RPMI8226 (cell line): ENCODE data around the gene BEND5.

Source experiments
- DNase-seq: peaks from one replicate; pipeline ENCODE4 v3.0.0-alpha.2; 2015

BEND5 gene, protein sequence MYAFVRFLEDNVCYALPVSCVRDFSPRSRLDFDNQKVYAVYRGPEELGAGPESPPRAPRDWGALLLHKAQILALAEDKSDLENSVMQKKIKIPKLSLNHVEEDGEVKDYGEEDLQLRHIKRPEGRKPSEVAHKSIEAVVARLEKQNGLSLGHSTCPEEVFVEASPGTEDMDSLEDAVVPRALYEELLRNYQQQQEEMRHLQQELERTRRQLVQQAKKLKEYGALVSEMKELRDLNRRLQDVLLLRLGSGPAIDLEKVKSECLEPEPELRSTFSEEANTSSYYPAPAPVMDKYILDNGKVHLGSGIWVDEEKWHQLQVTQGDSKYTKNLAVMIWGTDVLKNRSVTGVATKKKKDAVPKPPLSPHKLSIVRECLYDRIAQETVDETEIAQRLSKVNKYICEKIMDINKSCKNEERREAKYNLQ

GRCh38 chr1:48776393-48777218 is at the start of gene BEND5:
Gene BEND5 (minus strand): TSS chr1:48776891. CDS start chr1:48776831, 60 bp downstream.
- no peak for DNase-seq

DNA sequence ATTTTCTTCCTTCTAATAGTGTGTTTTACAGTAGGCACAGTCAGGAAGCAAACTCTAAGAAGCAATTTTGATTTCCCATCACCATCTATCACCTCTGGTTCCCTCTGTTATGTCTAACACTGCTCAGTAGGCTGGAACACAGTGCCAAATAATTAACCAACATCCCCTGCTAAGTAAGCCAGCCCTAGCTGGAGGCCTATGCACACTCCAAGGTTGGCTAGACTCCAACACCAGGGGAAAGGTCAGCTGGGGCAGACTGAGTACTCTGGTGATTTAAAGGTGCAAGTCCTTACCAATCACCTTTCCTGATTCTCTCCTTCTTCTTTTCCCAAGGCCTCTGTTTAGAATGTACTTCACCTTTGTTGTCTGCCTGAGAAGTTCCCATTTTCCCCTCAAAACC is 46.5 kb upstream of the BEND5 start:
- DNase-seq: no peak

- no peak for DNase-seq
Measured at GRCh38 chr1:48820491-48820890, 43.8 kb upstream of the BEND5 start.

- DNase-seq: peak; percentile 55
Measured at GRCh38 chr1:48817505-48818114, 40.9 kb upstream of the BEND5 start.

DNA sequence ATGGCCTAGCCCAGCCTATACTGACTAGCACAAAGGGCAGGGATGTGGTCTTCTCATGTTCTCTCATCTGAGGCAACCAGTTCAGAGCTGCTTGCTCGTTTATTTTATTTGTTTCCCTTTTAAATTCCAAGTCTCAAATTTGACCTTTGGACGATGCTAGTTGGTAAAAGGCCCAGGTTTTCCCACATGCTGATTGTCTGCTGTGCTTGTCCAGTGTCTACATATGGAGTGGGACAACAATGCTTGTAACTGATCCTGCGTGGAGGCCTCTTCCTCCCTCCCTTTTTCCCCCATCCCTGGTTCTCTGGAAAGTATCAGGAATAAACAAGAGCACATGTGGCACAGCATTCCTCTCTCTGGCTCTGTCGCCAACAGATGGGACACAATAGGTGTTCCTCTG is 34.0 kb upstream of the BEND5 start:
- DNase-seq: no peak

- DNase-seq: no peak
Measured at GRCh38 chr1:48808496-48808895, 31.8 kb upstream of the BEND5 start.

DNA sequence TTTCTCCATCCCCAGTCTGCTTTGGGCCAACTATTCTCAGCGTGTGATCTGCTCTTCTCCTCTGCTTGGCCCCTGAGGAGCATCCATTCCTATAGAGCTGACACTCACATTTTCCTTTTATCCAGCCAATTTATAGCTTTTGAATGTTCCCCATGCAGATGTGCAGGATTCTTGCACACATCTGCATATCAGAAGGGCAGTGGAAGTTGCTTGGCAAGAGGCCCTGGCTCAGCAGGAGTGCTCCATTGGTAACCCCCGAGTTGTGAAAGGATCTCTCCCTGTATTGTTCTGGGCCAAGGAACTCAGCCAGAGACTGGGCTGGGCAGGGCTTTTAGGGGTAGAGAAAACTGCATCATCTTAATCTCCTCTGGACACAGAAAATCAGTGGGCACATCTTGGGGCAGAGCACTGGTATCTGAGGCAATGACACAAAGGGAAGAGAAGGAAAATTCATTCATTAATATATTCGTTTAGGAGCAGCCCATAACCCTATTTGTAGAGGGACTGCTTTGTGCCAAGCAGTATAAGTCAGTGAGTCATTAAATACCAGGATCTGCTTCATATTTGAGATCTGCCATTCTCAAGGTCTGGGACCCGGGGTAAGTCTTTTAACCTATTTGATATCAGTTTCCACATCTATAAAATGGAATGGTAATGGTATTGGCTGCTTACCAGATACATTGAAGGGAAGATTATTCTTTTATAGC is 31.0 kb upstream of the BEND5 start:
- DNase-seq: no peak

DNA sequence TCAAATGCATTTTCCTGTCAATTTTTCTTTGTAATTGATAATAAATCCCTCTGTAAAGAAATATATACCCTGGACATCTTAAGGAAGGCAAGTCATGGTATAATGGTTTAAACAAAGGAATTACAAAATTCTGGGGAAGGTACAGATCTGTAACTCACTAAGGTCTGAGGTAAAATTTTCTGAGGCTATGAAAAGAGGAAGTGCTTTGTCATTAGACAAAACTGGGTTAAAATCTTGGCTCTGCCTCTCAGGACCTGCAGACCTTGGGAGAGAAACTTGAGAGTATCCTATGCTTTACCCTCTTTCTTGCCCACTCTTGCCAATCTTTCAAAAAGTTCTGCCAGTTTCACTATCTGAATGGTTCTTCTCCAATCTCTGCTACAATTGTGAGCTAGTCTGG is 26.8 kb upstream of the BEND5 start:
- no peak for DNase-seq

- DNase-seq: no peak
Measured at GRCh38 chr1:48794816-48795215, 18.1 kb upstream of the BEND5 start.

- DNase-seq: no peak
Measured at GRCh38 chr1:48793863-48794262, 17.2 kb upstream of the BEND5 start.

DNA sequence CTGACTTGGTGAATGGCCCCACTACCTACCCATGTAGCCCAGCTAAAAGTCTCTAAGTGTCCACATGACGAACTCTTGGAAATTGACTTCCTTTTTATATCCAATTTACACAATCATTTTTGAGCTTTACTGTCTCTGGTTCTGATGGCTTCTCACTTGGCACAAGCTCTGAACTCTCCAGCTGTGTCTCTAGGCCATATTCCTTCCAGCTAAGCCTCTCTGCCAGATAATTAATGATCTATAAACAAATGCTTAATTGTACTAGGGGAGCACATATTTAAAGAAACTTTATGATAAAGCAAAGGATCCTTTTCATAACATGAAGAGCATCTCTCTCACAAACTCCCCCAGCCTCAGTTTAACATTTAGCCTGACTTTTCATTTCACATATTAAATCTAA is 16.3 kb upstream of the BEND5 start:
- no peak for DNase-seq

- DNase-seq: no peak
Measured at GRCh38 chr1:48790397-48790796, 13.7 kb upstream of the BEND5 start.

- no peak for DNase-seq
Measured at GRCh38 chr1:48789903-48790302, 13.2 kb upstream of the BEND5 start.

DNA sequence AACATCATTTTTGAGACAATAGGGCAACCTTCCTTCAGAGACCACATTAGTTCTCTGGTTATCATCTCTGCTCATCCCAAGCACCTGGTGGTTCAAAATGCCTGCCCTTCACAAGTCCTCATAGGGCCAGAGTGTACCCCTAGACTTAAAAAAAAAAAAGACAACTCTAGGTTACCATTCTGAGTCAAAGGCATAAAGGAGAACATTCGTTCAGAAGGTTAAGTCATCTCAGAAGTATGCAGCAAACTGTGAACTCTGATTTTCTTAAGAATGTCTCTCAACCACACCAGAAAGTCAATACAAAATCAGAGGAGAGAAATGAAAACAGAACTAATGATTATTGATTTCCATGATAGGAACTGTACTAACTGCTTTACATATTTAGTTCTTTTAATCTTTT is 9.2 kb upstream of the BEND5 start:
- no peak for DNase-seq

- no peak for DNase-seq
Measured at GRCh38 chr1:48784301-48784700, 7.6 kb upstream of the BEND5 start.

DNA sequence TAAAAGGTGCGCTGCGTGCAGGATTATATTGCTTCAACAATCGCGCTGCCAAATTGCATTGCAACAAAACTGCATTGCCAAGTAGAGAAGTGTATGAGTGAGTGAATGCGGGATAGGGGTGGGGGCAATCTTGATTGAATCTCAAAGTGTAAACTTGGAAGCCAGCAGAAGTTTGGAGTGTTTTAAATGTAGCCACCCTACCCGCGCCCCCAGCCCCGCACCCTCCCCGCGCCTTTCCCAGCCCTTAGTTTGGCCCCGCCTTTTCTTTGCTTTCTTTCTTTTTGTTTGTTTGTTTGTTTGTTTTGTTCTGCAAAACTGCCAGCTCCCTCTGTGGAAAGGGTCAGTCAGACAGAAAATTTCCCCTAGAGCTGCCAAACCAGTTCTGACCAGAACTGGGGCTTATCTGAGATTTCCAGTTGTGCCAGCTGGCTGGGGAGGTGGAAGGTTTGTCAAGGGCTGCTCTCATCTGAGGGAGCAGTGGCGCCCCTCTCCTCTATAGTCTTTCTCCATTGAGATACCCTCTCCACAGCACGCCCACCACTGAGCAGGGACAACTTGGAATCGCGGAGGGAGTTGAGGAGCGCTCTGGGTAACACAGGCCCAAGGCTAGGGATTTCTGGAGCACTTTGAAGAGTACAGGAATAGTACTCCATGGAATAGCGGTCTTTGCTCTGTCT is 666 bp upstream of the BEND5 start:
- DNase-seq: no peak

- no peak for DNase-seq
Measured at GRCh38 chr1:48775831-48776392, 779 bp downstream of the BEND5 start.

GRCh38 chr1:48773133-48773532 is 3.6 kb downstream of the BEND5 start:
- no peak for DNase-seq

DNA sequence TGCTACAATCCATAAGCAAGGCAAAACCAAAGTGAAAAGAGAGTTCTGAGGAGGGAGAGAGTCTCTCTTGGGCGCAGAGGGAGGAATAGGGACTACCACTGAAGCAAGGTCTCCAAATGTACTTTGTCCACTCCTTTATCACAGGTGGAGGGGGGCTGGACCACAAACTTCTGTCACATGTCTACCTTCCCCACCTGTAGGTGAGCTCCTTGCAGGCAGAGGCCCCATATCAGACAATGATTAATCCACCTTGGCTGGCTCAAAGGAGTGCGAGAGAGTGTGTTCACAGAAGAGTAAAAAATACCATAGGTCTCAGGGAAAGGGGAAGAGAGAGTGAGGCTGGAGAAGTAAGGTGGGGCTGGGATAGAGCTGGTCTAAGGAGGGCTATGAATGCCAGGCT is 4.5 kb downstream of the BEND5 start:
- DNase-seq: no peak

GRCh38 chr1:48771561-48771960 is 5.1 kb downstream of the BEND5 start:
- no peak for DNase-seq

- no peak for DNase-seq
Measured at GRCh38 chr1:48767975-48768510, 8.6 kb downstream of the BEND5 start.

DNA sequence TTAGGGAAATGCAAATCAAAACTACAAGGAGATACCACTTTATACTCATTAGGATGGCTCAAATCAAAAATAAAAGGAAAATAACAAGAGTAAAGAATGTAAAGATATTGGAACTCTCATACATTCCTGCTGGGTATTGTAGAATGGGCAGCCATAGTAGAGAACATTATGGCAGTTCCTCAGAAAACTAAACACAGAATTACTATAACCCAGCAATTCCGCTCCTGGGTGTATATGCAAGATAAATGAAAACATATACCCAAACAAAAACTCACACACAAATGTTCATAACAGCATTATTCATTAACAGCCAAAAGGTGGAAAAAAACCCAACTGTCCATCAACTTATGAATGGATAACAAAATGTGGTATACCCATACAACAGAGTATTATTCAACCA is 11.4 kb downstream of the BEND5 start:
- no peak for DNase-seq
